ENCODE data around the gene UGT2A2.

The UGT2A2 gene

GRCh38 chr4:69650872-69651271, 11.4 kb upstream of the UGT2A2 start:
- no peak overlapping the region for H2BK5ac ChIP-seq (ENCODE audit: low read length)
- H3K14ac ChIP-seq (ENCODE audit: low read length) = no peak overlapping the region
- H2AFZ ChIP-seq (ENCODE audit: low read length) = no peak overlapping the region
- H4K91ac ChIP-seq (ENCODE audit: low read depth, low read length, poor library complexity) = no peak overlapping the region
- no peak overlapping the region for H4K8ac ChIP-seq (ENCODE audit: low read depth, low read length)
- no peak overlapping the region for H2BK120ac ChIP-seq (ENCODE audit: low read depth, low read length)
- H3K27ac ChIP-seq (replicated peaks; ENCODE audit: low read length) = no peak overlapping the region
- H2BK15ac ChIP-seq (ENCODE audit: low read length) = no peak overlapping the region
- H3K79me1 ChIP-seq (ENCODE audit: low read depth, low read length) = no peaks in the 10 kb centered on the region
- no peaks in the 10 kb centered on the region for H3K9me3 ChIP-seq (replicated peaks in 1 of 2; ENCODE audit: control insufficient read depth in 2 of 2, insufficient read depth in 1 of 2, low read depth in 1 of 2, low read length in 2 of 2)
- H3K36me3 ChIP-seq (replicated peaks in 1 of 2; ENCODE audit: control insufficient read depth in 2 of 2, insufficient read depth in 2 of 2, low read length in 2 of 2) = no peaks in the 10 kb centered on the region
- no peak for DNase-seq (ENCODE audit: low spot score)
- H3K18ac ChIP-seq (ENCODE audit: low read length) = no peak overlapping the region
- no peak overlapping the region for H3K4ac ChIP-seq (ENCODE audit: low read length)
- no CpG with 5 or more reads among the region's 3 CpGs for WGBS, 2 donors (ENCODE audit: extremely low coverage in 2 of 2, insufficient read length in 2 of 2, insufficient replicate concordance in 1 of 2)
- H3K9ac ChIP-seq (ENCODE audit: low read depth, low read length, poor library complexity) = no peak overlapping the region
- H3K4me2 ChIP-seq (ENCODE audit: insufficient read depth, low read length, poor library complexity, severe bottlenecking) = no peak overlapping the region
- no peaks in the 10 kb centered on the region for H3K27me3 ChIP-seq (ENCODE audit: control insufficient read depth in 3 of 3, insufficient read depth in 3 of 3, low read depth in 1 of 3, low read length in 3 of 3)
- H2AK5ac ChIP-seq (ENCODE audit: low read depth, low read length) = no peak overlapping the region
- H3K4me1 ChIP-seq (ENCODE audit: control insufficient read depth in 2 of 2, insufficient read depth in 1 of 2, low read depth in 1 of 2, low read length in 2 of 2) = peaks cover 0 to 3% of the 10 kb centered on the region in 2 donors
- H2BK12ac ChIP-seq (ENCODE audit: low read length) = no peak overlapping the region
- H3K4me3 ChIP-seq (ENCODE audit: low read length in 2 of 2) = no peak overlapping the region
- no peak overlapping the region for H3K23ac ChIP-seq (ENCODE audit: low read depth, low read length, poor library complexity)

GRCh38 chr4:69649629-69650028, 10.2 kb upstream of the UGT2A2 start:
- Histone ChIP-seq H3K18ac (ENCODE audit: low read length) (no peak overlapping the region), H3K4me1 (ENCODE audit: control insufficient read depth in 2 of 2, insufficient read depth in 1 of 2, low read depth in 1 of 2, low read length in 2 of 2) (peaks cover 0 to 3% of the 10 kb centered on the region in 2 donors), H2AFZ (ENCODE audit: low read length) (peak overlapping the region; percentile 67), H2BK12ac (ENCODE audit: low read length) (no peak overlapping the region), H3K9me3 (replicated peaks in 1 of 2; ENCODE audit: control insufficient read depth in 2 of 2, insufficient read depth in 1 of 2, low read depth in 1 of 2, low read length in 2 of 2) (no peaks in the 10 kb centered on the region), H3K27ac (replicated peaks; ENCODE audit: low read length) (no peak overlapping the region), H3K4ac (ENCODE audit: low read length) (no peak overlapping the region), H2BK120ac (ENCODE audit: low read depth, low read length) (no peak overlapping the region), H2AK5ac (ENCODE audit: low read depth, low read length) (no peak overlapping the region), H2BK15ac (ENCODE audit: low read length) (no peak overlapping the region), H3K9ac (ENCODE audit: low read depth, low read length, poor library complexity) (no peak overlapping the region), H3K23ac (ENCODE audit: low read depth, low read length, poor library complexity) (no peak overlapping the region), H3K27me3 (ENCODE audit: control insufficient read depth in 3 of 3, insufficient read depth in 3 of 3, low read depth in 1 of 3, low read length in 3 of 3) (no peaks in the 10 kb centered on the region), H3K36me3 (replicated peaks in 1 of 2; ENCODE audit: control insufficient read depth in 2 of 2, insufficient read depth in 2 of 2, low read length in 2 of 2) (no peaks in the 10 kb centered on the region), H2BK5ac (ENCODE audit: low read length) (no peak overlapping the region), H4K91ac (ENCODE audit: low read depth, low read length, poor library complexity) (no peak overlapping the region), H3K14ac (ENCODE audit: low read length) (no peak overlapping the region), H3K79me1 (ENCODE audit: low read depth, low read length) (no peaks in the 10 kb centered on the region), H3K4me3 (ENCODE audit: low read length in 2 of 2) (no peak overlapping the region), H3K4me2 (ENCODE audit: insufficient read depth, low read length, poor library complexity, severe bottlenecking) (no peak overlapping the region), H4K8ac (ENCODE audit: low read depth, low read length) (no peak overlapping the region)
- no CpG with 5 or more reads among the region's 2 CpGs for WGBS, 2 donors (ENCODE audit: extremely low coverage in 2 of 2, insufficient read length in 2 of 2, insufficient replicate concordance in 1 of 2)
- DNase-seq (ENCODE audit: low spot score) = no peak

DNA sequence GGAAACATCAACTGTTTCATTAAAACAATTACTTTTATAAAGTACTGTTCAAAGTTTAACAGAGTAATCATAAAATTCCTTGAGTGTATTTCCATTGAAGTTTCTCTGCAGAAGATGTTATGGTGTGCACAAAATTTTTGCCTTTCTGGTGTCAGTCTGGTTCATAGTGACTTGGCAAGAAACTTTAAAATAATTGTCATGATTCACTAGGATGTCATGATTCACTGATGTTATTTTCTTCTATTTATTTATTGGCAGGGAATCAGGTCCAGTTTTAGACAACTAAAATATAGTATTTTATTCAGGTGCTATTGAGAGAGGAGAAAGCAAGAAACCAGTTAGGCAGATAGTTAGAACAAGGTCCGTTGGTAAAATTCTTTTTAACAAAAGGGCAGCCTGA, 9.8 kb upstream of the UGT2A2 start:
- Histone ChIP-seq H3K4me2 (ENCODE audit: insufficient read depth, low read length, poor library complexity, severe bottlenecking) (no peak overlapping the region), H4K8ac (ENCODE audit: low read depth, low read length) (no peak overlapping the region), H3K36me3 (replicated peaks in 1 of 2; ENCODE audit: control insufficient read depth in 2 of 2, insufficient read depth in 2 of 2, low read length in 2 of 2) (no peaks in the 10 kb centered on the region), H3K4me3 (ENCODE audit: low read length in 2 of 2) (no peak overlapping the region), H4K91ac (ENCODE audit: low read depth, low read length, poor library complexity) (no peak overlapping the region), H3K14ac (ENCODE audit: low read length) (no peak overlapping the region), H3K27ac (replicated peaks; ENCODE audit: low read length) (no peak overlapping the region), H2BK120ac (ENCODE audit: low read depth, low read length) (no peak overlapping the region), H3K23ac (ENCODE audit: low read depth, low read length, poor library complexity) (no peak overlapping the region), H2BK12ac (ENCODE audit: low read length) (no peak overlapping the region), H2BK15ac (ENCODE audit: low read length) (no peak overlapping the region), H3K9ac (ENCODE audit: low read depth, low read length, poor library complexity) (no peak overlapping the region), H3K4ac (ENCODE audit: low read length) (no peak overlapping the region), H3K9me3 (replicated peaks in 1 of 2; ENCODE audit: control insufficient read depth in 2 of 2, insufficient read depth in 1 of 2, low read depth in 1 of 2, low read length in 2 of 2) (no peaks in the 10 kb centered on the region), H2BK5ac (ENCODE audit: low read length) (no peak overlapping the region), H3K79me1 (ENCODE audit: low read depth, low read length) (no peaks in the 10 kb centered on the region), H3K4me1 (ENCODE audit: control insufficient read depth in 2 of 2, insufficient read depth in 1 of 2, low read depth in 1 of 2, low read length in 2 of 2) (peaks cover 0 to 3% of the 10 kb centered on the region in 2 donors), H2AK5ac (ENCODE audit: low read depth, low read length) (no peak overlapping the region), H2AFZ (ENCODE audit: low read length) (peak overlapping the region; percentile 67), H3K18ac (ENCODE audit: low read length) (no peak overlapping the region), H3K27me3 (ENCODE audit: control insufficient read depth in 3 of 3, insufficient read depth in 3 of 3, low read depth in 1 of 3, low read length in 3 of 3) (no peaks in the 10 kb centered on the region)
- no CpG with 5 or more reads among the region's 1 CpG for WGBS, 2 donors (ENCODE audit: extremely low coverage in 2 of 2, insufficient read length in 2 of 2, insufficient replicate concordance in 1 of 2)
- no peak for DNase-seq (ENCODE audit: low spot score)

GRCh38 chr4:69642961-69643360, 3.5 kb upstream of the UGT2A2 start:
- Histone ChIP-seq H3K36me3 (replicated peaks in 1 of 2; ENCODE audit: control insufficient read depth in 2 of 2, insufficient read depth in 2 of 2, low read length in 2 of 2) (no peaks in the 10 kb centered on the region), H3K9me3 (replicated peaks in 1 of 2; ENCODE audit: control insufficient read depth in 2 of 2, insufficient read depth in 1 of 2, low read depth in 1 of 2, low read length in 2 of 2) (no peaks in the 10 kb centered on the region), H3K23ac (ENCODE audit: low read depth, low read length, poor library complexity) (no peak overlapping the region), H2AFZ (ENCODE audit: low read length) (no peak overlapping the region), H3K4me1 (ENCODE audit: control insufficient read depth in 2 of 2, insufficient read depth in 1 of 2, low read depth in 1 of 2, low read length in 2 of 2) (no peaks in the 10 kb centered on the region), H2BK15ac (ENCODE audit: low read length) (no peak overlapping the region), H3K4me2 (ENCODE audit: insufficient read depth, low read length, poor library complexity, severe bottlenecking) (no peak overlapping the region), H3K4me3 (ENCODE audit: low read length in 2 of 2) (no peak overlapping the region), H2BK120ac (ENCODE audit: low read depth, low read length) (no peak overlapping the region), H3K14ac (ENCODE audit: low read length) (no peak overlapping the region), H4K91ac (ENCODE audit: low read depth, low read length, poor library complexity) (no peak overlapping the region), H4K8ac (ENCODE audit: low read depth, low read length) (no peak overlapping the region), H3K4ac (ENCODE audit: low read length) (no peak overlapping the region), H3K27ac (replicated peaks; ENCODE audit: low read length) (no peak overlapping the region), H3K79me1 (ENCODE audit: low read depth, low read length) (no peaks in the 10 kb centered on the region), H3K9ac (ENCODE audit: low read depth, low read length, poor library complexity) (no peak overlapping the region), H2AK5ac (ENCODE audit: low read depth, low read length) (no peak overlapping the region), H3K18ac (ENCODE audit: low read length) (no peak overlapping the region), H2BK5ac (ENCODE audit: low read length) (no peak overlapping the region), H2BK12ac (ENCODE audit: low read length) (no peak overlapping the region), H3K27me3 (ENCODE audit: control insufficient read depth in 3 of 3, insufficient read depth in 3 of 3, low read depth in 1 of 3, low read length in 3 of 3) (no peaks in the 10 kb centered on the region)
- no CpG with 5 or more reads among the region's 2 CpGs for WGBS, 2 donors (ENCODE audit: extremely low coverage in 2 of 2, insufficient read length in 2 of 2, insufficient replicate concordance in 1 of 2)
- no peak for DNase-seq (ENCODE audit: low spot score)
